ENCODE data around the gene PIR.

GRCh38 chrX:15345976-15346375, 147.2 kb downstream of the PIR start:
- TF ChIP-seq CTCF (IDR thresholded peaks at IDR 0.05): no peak
- no peak for TF ChIP-seq POLR2A (IDR thresholded peaks at IDR 0.05)
